Measurements from ENCODE around the gene EFCAB14. TPM values are rescaled to one million over a fixed set of nuclear protein-coding genes. Genes with fewer than 3 reads are reported as not detected.

EFCAB14 gene
- total and polyA plus RNA-seq, 2 experiments from 2014 or later, result 23.3 to 49.0 TPM

GRCh38 chr1:46689356-46689755, 29.6 kb downstream of the EFCAB14 start:
- Histone ChIP-seq H3K79me2 (replicated peaks; ENCODE audit: insufficient read depth) (no peaks in the 10 kb centered on the region), H3F3A (replicated peaks; ENCODE audit: low read depth) (no peaks in the 10 kb centered on the region), H3K4me1 (ENCODE audit: insufficient read depth) (no peaks in the 10 kb centered on the region), H3K9me2 (ENCODE audit: insufficient read depth) (no peaks in the 10 kb centered on the region), H2AFZ (no peak overlapping the region), H3K36me3 (ENCODE audit: insufficient read depth) (peaks cover 41% of the 10 kb centered on the region), H3K4me2 (no peak overlapping the region), H3K4me3 (no peak overlapping the region), H3K27me3 (ENCODE audit: insufficient read depth) (no peaks in the 10 kb centered on the region), H4K20me1 (replicated peaks; ENCODE audit: insufficient read depth) (peaks cover 4% of the 10 kb centered on the region; the same call in 1 of the 2 replicates), H3K27ac (ENCODE audit: low read depth) (no peak overlapping the region)
- DNase-seq (ENCODE audit: low spot score) (no peak), ATAC-seq (no peak)
- Mint-ChIP-seq H3K4me3 (no peak overlapping the region; the same call in 2 of the 3 replicates), H3K27me3 (ENCODE audit: insufficient read depth, low read depth, poor library complexity) (peaks cover 2% of the 10 kb centered on the region), H3K27ac (no peak overlapping the region), H3K9me3 (no peaks in the 10 kb centered on the region), H3K36me3 (ENCODE audit: low read depth) (peaks cover 56% of the 10 kb centered on the region), H3K4me1 (no peaks in the 10 kb centered on the region; the same call in 1 of the 3 replicates)
- TF ChIP-seq ZNF331 (CRISPR knock-in tag; IDR thresholded peaks at IDR 0.05; ENCODE audit: low read depth) (no peak), JUNB (IDR thresholded peaks at IDR 0.05; ENCODE audit: unreplicated experiment) (no peak), STAT1 (IDR thresholded peaks at IDR 0.05; ENCODE audit: unreplicated experiment) (no peak), NANOG (IDR thresholded peaks at IDR 0.05; ENCODE audit: borderline replicate concordance) (no peak), EZH2 (IDR thresholded peaks at IDR 0.05; ENCODE audit: low read depth, unreplicated experiment) (no peak), POLR2AphosphoS5 (IDR thresholded peaks at IDR 0.05; ENCODE audit: low read depth) (no peak), EZH2phosphoT487 (IDR thresholded peaks at IDR 0.05; ENCODE audit: unreplicated experiment) (no peak), ZNF114 (CRISPR knock-in tag; IDR thresholded peaks at IDR 0.05) (no peak), CREB1 (CRISPR knock-in tag; IDR thresholded peaks at IDR 0.05; ENCODE audit: low read depth) (no peak)
- TF ChIP-seq, protein P1, sequence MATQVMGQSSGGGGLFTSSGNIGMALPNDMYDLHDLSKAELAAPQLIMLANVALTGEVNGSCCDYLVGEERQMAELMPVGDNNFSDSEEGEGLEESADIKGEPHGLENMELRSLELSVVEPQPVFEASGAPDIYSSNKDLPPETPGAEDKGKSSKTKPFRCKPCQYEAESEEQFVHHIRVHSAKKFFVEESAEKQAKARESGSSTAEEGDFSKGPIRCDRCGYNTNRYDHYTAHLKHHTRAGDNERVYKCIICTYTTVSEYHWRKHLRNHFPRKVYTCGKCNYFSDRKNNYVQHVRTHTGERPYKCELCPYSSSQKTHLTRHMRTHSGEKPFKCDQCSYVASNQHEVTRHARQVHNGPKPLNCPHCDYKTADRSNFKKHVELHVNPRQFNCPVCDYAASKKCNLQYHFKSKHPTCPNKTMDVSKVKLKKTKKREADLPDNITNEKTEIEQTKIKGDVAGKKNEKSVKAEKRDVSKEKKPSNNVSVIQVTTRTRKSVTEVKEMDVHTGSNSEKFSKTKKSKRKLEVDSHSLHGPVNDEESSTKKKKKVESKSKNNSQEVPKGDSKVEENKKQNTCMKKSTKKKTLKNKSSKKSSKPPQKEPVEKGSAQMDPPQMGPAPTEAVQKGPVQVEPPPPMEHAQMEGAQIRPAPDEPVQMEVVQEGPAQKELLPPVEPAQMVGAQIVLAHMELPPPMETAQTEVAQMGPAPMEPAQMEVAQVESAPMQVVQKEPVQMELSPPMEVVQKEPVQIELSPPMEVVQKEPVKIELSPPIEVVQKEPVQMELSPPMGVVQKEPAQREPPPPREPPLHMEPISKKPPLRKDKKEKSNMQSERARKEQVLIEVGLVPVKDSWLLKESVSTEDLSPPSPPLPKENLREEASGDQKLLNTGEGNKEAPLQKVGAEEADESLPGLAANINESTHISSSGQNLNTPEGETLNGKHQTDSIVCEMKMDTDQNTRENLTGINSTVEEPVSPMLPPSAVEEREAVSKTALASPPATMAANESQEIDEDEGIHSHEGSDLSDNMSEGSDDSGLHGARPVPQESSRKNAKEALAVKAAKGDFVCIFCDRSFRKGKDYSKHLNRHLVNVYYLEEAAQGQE (IDR thresholded peaks at IDR 0.05; ENCODE audit: unreplicated experiment), result no peak
- TF ChIP-seq, protein P2, sequence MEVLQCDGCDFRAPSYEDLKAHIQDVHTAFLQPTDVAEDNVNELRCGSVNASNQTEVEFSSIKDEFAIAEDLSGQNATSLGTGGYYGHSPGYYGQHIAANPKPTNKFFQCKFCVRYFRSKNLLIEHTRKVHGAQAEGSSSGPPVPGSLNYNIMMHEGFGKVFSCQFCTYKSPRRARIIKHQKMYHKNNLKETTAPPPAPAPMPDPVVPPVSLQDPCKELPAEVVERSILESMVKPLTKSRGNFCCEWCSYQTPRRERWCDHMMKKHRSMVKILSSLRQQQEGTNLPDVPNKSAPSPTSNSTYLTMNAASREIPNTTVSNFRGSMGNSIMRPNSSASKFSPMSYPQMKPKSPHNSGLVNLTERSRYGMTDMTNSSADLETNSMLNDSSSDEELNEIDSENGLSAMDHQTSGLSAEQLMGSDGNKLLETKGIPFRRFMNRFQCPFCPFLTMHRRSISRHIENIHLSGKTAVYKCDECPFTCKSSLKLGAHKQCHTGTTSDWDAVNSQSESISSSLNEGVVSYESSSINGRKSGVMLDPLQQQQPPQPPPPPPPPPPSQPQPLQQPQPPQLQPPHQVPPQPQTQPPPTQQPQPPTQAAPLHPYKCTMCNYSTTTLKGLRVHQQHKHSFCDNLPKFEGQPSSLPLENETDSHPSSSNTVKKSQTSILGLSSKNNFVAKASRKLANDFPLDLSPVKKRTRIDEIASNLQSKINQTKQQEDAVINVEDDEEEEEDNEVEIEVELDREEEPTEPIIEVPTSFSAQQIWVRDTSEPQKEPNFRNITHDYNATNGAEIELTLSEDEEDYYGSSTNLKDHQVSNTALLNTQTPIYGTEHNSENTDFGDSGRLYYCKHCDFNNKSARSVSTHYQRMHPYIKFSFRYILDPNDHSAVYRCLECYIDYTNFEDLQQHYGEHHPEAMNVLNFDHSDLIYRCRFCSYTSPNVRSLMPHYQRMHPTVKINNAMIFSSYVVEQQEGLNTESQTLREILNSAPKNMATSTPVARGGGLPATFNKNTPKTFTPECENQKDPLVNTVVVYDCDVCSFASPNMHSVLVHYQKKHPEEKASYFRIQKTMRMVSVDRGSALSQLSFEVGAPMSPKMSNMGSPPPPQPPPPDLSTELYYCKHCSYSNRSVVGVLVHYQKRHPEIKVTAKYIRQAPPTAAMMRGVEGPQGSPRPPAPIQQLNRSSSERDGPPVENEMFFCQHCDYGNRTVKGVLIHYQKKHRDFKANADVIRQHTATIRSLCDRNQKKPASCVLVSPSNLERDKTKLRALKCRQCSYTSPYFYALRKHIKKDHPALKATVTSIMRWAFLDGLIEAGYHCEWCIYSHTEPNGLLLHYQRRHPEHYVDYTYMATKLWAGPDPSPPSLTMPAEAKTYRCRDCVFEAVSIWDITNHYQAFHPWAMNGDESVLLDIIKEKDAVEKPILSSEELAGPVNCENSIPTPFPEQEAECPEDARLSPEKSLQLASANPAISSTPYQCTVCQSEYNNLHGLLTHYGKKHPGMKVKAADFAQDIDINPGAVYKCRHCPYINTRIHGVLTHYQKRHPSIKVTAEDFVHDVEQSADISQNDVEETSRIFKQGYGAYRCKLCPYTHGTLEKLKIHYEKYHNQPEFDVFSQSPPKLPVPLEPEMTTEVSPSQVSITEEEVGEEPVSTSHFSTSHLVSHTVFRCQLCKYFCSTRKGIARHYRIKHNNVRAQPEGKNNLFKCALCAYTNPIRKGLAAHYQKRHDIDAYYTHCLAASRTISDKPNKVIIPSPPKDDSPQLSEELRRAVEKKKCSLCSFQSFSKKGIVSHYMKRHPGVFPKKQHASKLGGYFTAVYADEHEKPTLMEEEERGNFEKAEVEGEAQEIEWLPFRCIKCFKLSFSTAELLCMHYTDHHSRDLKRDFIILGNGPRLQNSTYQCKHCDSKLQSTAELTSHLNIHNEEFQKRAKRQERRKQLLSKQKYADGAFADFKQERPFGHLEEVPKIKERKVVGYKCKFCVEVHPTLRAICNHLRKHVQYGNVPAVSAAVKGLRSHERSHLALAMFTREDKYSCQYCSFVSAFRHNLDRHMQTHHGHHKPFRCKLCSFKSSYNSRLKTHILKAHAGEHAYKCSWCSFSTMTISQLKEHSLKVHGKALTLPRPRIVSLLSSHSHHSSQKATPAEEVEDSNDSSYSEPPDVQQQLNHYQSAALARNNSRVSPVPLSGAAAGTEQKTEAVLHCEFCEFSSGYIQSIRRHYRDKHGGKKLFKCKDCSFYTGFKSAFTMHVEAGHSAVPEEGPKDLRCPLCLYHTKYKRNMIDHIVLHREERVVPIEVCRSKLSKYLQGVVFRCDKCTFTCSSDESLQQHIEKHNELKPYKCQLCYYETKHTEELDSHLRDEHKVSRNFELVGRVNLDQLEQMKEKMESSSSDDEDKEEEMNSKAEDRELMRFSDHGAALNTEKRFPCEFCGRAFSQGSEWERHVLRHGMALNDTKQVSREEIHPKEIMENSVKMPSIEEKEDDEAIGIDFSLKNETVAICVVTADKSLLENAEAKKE (CRISPR knock-in tag; IDR thresholded peaks at IDR 0.05), result no peak
- TF ChIP-seq, protein P3, sequence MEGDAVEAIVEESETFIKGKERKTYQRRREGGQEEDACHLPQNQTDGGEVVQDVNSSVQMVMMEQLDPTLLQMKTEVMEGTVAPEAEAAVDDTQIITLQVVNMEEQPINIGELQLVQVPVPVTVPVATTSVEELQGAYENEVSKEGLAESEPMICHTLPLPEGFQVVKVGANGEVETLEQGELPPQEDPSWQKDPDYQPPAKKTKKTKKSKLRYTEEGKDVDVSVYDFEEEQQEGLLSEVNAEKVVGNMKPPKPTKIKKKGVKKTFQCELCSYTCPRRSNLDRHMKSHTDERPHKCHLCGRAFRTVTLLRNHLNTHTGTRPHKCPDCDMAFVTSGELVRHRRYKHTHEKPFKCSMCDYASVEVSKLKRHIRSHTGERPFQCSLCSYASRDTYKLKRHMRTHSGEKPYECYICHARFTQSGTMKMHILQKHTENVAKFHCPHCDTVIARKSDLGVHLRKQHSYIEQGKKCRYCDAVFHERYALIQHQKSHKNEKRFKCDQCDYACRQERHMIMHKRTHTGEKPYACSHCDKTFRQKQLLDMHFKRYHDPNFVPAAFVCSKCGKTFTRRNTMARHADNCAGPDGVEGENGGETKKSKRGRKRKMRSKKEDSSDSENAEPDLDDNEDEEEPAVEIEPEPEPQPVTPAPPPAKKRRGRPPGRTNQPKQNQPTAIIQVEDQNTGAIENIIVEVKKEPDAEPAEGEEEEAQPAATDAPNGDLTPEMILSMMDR (conservative IDR thresholded peaks at IDR 0.05; ENCODE audit: low read depth in 2 of 2), result no peak
- TF ChIP-seq, protein P4, sequence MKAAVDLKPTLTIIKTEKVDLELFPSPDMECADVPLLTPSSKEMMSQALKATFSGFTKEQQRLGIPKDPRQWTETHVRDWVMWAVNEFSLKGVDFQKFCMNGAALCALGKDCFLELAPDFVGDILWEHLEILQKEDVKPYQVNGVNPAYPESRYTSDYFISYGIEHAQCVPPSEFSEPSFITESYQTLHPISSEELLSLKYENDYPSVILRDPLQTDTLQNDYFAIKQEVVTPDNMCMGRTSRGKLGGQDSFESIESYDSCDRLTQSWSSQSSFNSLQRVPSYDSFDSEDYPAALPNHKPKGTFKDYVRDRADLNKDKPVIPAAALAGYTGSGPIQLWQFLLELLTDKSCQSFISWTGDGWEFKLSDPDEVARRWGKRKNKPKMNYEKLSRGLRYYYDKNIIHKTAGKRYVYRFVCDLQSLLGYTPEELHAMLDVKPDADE (IDR thresholded peaks at IDR 0.05), result no peak
